Testis (tissue), 3 donors: Measurements from ENCODE around the gene ANKRD40CL. TPM values are rescaled to one million over a fixed set of nuclear protein-coding genes. Genes with fewer than 3 reads are reported as not detected.
A peak's percentile ranks its signal among the peaks of the same experiment; 100 is the strongest.

Experiments used
- DNase-seq: peaks from one replicate; pipeline ENCODE4 v3.0.0-alpha.2; 2019
- H3K27ac ChIP-seq, 2 donors: fragments of 200-600 bp; sonication (generic); one replicate each; pipeline ENCODE4 v1.5.1; 2019
- H3K27me3 ChIP-seq: fragments of 200-600 bp; sonication (generic); one replicate; pipeline ENCODE4 v1.5.1; 2019
- H3K36me3 ChIP-seq: fragments of 200-600 bp; sonication (generic); one replicate; pipeline ENCODE4 v1.5.1; 2017; ENCODE audit warnings: low read depth; ENCODE audit errors: missing control alignments
- H3K4me1 ChIP-seq: fragments of 200-600 bp; sonication (generic); one replicate; pipeline ENCODE4 v1.5.1; 2019
- H3K4me3 ChIP-seq, 2 donors: fragments of 200-600 bp; sonication (generic); one replicate each; pipeline ENCODE4 v1.5.1; 2017 to 2019
- H3K9me3 ChIP-seq: fragments of 200-600 bp; sonication (generic); one replicate; pipeline ENCODE4 v1.5.1; 2017
- POLR2A ChIP-seq: fragments of 450-650 bp; IDR thresholded peaks from one replicate; pipeline ENCODE4 v1.6.1; 2017; ENCODE audit warnings: antibody characterized with exemption, mild to moderate bottlenecking, moderate library complexity
- WGBS, 2 donors: methylation state at CpG; one replicate each; pipeline ENCODE4 v1.1.5; 2018; 5-methylcytosine and 5-hydroxymethylcytosine counted together
- intact Hi-C: fragments of 100-400 bp; cut with DNase I; formaldehyde crosslinking; loops from one replicate; pipeline ENCODE4 v1.15.1; 2023; ENCODE audit warnings: low total_unique reads
- polyA plus RNA-seq: library from polyadenylated mRNA; stranded (reverse); fragments of 350-450 nt; fragmentation: Illumina TruSeq; extraction: RNeasy Lipid Tissue Mini Kit (QIAGEN cat#74804); gene quantifications from one replicate; pipeline ENCODE4 v1.2.3, GENCODE V29; 2014; ENCODE audit warnings: low read depth, low replicate concordance; ENCODE audit not compliant: insufficient read depth
- total RNA-seq, 2 donors: library from RNA; depleted of rRNA; stranded (reverse); fragments of >200 nt; gene quantifications; one replicate each; pipeline ENCODE4 v1.2.3, GENCODE V29; 2016
- TF ChIP-seq, protein P1 (sequence below), 3 experiments: fragments of 450-650 bp in 2 of 3; fragments of 200-600 bp in 1 of 3; sonication (generic) in 1 of 3; IDR thresholded peaks; one replicate each; pipeline ENCODE4 v1.5.1; 2016 to 2019; ENCODE audit warnings: antibody characterized with exemption in 3 of 3, mild to moderate bottlenecking in 2 of 3, moderate library complexity in 1 of 3

The ANKRD40CL gene
- total and polyA plus RNA-seq, 3 donors from 2014 or later, result not detected

DNA sequence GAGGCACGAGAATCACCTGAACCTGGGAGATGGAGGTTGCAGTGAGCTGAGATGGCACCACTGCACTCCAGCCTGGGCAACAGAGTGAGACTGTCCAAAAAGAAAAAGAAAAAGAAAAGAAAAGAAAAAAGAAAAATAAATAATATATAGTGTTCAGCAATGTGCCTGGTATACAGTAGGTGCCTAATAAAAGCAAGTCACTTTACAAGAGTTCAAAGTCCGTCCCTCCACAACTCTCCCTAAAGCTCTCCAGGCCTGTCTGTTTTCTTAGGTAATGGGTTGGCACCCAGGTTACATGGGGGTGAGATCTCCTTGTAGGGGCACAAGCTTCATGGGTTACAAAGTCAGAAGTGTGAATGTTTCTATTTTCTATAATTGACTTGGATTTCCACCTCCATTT is 16.6 kb upstream of the ANKRD40CL start:
- 88 to 94% methylated on average over 2 of the region's 2 CpGs for WGBS, 2 donors
- H3K27me3 ChIP-seq, result no peaks in the 10 kb centered on the region
- no peaks in the 10 kb centered on the region for H3K36me3 ChIP-seq
- H3K4me3 ChIP-seq, result no peak overlapping the region
- H3K27ac ChIP-seq, result no peak overlapping the region
- intact Hi-C loops, result no loop called here
- no peaks in the 10 kb centered on the region for H3K4me1 ChIP-seq
- H3K9me3 ChIP-seq, result no peaks in the 10 kb centered on the region
- no peak for TF ChIP-seq POLR2A
- TF ChIP-seq, protein P1, sequence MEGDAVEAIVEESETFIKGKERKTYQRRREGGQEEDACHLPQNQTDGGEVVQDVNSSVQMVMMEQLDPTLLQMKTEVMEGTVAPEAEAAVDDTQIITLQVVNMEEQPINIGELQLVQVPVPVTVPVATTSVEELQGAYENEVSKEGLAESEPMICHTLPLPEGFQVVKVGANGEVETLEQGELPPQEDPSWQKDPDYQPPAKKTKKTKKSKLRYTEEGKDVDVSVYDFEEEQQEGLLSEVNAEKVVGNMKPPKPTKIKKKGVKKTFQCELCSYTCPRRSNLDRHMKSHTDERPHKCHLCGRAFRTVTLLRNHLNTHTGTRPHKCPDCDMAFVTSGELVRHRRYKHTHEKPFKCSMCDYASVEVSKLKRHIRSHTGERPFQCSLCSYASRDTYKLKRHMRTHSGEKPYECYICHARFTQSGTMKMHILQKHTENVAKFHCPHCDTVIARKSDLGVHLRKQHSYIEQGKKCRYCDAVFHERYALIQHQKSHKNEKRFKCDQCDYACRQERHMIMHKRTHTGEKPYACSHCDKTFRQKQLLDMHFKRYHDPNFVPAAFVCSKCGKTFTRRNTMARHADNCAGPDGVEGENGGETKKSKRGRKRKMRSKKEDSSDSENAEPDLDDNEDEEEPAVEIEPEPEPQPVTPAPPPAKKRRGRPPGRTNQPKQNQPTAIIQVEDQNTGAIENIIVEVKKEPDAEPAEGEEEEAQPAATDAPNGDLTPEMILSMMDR (IDR thresholded peaks at IDR 0.05), result no peak
- no peak for DNase-seq

DNA sequence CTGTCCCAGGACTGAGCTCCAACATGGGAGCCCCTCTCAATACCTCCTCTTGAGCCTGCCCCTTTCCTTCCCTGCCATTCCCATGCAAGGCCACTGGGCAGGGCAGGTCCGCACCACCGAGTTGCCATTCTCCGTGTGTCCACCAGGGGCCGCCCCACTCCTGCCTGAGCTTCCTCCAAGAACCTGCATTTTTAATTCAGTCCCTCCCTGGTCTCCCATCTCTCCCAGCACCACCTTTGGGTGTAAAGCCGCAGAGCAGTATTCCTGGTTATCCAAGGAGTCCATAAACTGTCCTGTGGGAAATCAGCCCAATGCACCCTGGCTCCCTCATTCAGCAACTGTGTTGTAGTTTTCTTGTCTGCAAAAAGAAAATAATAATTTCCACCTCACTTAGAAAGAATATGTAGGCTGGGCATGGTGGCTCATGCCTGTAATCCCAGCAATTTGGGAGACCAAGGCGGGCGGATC is 15.9 kb upstream of the ANKRD40CL start:
- peak; percentile 92 for DNase-seq
- no peak overlapping the region for H3K4me3 ChIP-seq
- H3K27me3 ChIP-seq, result no peaks in the 10 kb centered on the region
- WGBS, 2 donors, result 25 to 26% methylated on average over 7 of the region's 7 CpGs
- no peaks in the 10 kb centered on the region for H3K9me3 ChIP-seq
- no peak overlapping the region for H3K27ac ChIP-seq
- intact Hi-C loops, result no loop called here
- TF ChIP-seq POLR2A, result no peak
- TF ChIP-seq, protein P1 (IDR thresholded peaks at IDR 0.05), result peak; percentile 97 to 99 (median 98)
- no peaks in the 10 kb centered on the region for H3K36me3 ChIP-seq
- no peaks in the 10 kb centered on the region for H3K4me1 ChIP-seq

DNA sequence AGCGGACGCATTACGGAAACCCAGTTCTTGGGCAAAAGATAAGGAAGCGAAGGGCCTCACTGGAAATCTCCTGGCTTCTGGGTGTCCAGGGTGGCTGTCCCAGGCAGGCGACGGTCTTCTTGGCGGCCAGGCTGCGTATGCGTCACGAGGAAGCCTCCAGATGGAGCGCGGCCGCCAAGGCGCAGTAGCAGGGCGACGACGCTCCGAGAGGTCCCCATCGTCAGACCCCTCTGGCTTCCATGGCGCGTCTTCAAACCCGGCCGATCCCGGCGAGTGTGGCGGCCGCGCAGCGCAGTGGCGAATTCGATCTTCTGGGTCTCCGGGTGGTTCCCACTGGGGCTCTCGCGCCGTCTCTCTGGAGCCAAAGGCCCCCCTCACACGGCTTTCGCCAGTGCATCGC is 13.8 kb upstream of the ANKRD40CL start:
- TF ChIP-seq, protein P1 (IDR thresholded peaks at IDR 0.05), result no peak
- no peak for TF ChIP-seq POLR2A
- no peak overlapping the region for H3K27ac ChIP-seq
- no peaks in the 10 kb centered on the region for H3K27me3 ChIP-seq
- no peaks in the 10 kb centered on the region for H3K4me1 ChIP-seq
- H3K4me3 ChIP-seq, result peak overlapping the region in 1 of 2 donors; percentile 54
- intact Hi-C loops, result no loop called here
- H3K36me3 ChIP-seq, result no peaks in the 10 kb centered on the region
- no peaks in the 10 kb centered on the region for H3K9me3 ChIP-seq
- DNase-seq, result no peak
- WGBS, 2 donors, result 34 to 46% methylated on average over 15 to 27 of the region's 38 CpGs

DNA sequence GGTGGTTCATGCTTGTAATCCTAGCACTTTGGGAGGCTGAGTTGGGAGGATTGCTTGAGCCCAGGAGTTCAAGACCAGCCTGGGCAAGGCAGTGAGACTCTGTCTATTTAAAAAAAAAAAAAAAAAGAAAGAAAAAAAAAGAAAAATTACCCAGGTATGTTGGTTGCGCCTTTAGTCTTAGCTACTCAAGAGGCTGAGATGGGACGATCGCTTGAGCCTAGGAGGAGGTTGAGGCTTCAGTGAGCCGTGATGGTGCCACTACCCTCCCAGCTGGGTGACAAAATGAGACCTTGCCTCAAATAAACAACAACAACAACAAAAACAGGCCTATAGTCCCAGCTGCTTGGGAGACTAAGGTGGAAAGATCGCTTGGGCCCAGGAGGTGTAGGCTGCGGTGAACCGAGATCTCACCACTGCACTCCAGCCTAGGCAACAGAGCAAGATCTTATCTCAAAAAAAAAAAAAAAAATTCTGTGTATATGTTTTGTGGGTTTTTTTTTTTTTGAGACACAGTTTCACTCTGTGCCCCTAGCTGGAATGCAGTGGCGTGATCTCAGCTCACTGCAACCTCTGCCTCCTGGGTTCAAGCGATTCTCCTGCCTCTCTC is 12.5 kb upstream of the ANKRD40CL start:
- Histone ChIP-seq H3K4me1 (no peaks in the 10 kb centered on the region), H3K27me3 (no peaks in the 10 kb centered on the region), H3K9me3 (no peaks in the 10 kb centered on the region), H3K36me3 (no peaks in the 10 kb centered on the region), H3K27ac (no peak overlapping the region), H3K4me3 (no peak overlapping the region)
- intact Hi-C loops, result no loop called here
- DNase-seq, result no peak
- TF ChIP-seq, protein P1 (IDR thresholded peaks at IDR 0.05), result no peak
- no peak for TF ChIP-seq POLR2A
- 94 to 96% methylated on average over 9 of the region's 9 CpGs for WGBS, 2 donors

DNA sequence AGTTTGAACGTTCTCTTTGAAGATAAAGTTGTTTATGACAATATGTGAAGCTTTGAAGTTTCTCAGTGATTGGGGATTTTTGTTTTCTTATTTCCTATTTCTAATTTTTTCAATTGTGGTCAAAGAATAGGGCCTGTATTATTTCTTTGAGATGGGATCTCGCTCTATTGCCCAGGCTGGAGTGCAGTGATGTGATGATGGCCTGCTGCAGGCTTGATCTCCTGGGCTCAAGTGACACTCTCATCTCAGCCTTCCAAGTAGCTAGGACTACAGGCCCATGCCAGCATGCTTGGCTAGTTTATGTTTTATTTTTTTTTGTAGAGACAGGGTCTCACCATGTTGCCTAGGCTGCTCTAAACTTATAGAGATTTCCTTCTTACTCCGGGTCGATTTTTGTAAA is 11.7 kb upstream of the ANKRD40CL start:
- H3K27me3 ChIP-seq, result no peaks in the 10 kb centered on the region
- intact Hi-C loops, result no loop called here
- 83 to 90% methylated on average over 4 of the region's 4 CpGs for WGBS, 2 donors
- no peak overlapping the region for H3K27ac ChIP-seq
- TF ChIP-seq POLR2A, result no peak
- TF ChIP-seq, protein P1 (IDR thresholded peaks at IDR 0.05), result no peak
- H3K36me3 ChIP-seq, result no peaks in the 10 kb centered on the region
- no peak overlapping the region for H3K4me3 ChIP-seq
- H3K9me3 ChIP-seq, result no peaks in the 10 kb centered on the region
- no peak for DNase-seq
- no peaks in the 10 kb centered on the region for H3K4me1 ChIP-seq
